ENCODE measurements around the gene PRRC2A.

The PRRC2A gene

GRCh38 chr6:31642798-31643570, 22.5 kb downstream of the PRRC2A start:
- Histone ChIP-seq H3K4me3 (no peak overlapping the region), H3K27me3 (no peaks in the 10 kb centered on the region), H3K4me2 (no peak overlapping the region), H3K27ac (no peak overlapping the region), H3K9me3 (no peaks in the 10 kb centered on the region), H4K20me1 (peaks cover 77% of the 10 kb centered on the region), H3K9ac (no peak overlapping the region), H3K4me1 (no peaks in the 10 kb centered on the region), H3K36me3 (peaks cover 99% of the 10 kb centered on the region)
- TF ChIP-seq Cebpa-rat (IDR thresholded peaks at IDR 0.05): no peak

GRCh38 chr6:31643818-31644454, 23.4 kb downstream of the PRRC2A start:
- Histone ChIP-seq H3K36me3 (peaks cover 99% of the 10 kb centered on the region), H3K9ac (no peak overlapping the region), H3K27ac (no peak overlapping the region), H3K27me3 (no peaks in the 10 kb centered on the region), H3K4me2 (no peak overlapping the region), H3K9me3 (no peaks in the 10 kb centered on the region), H3K4me1 (no peaks in the 10 kb centered on the region), H3K4me3 (no peak overlapping the region), H4K20me1 (peaks cover 74% of the 10 kb centered on the region)
- TF ChIP-seq Cebpa-rat (IDR thresholded peaks at IDR 0.05): no peak

GRCh38 chr6:31645325-31645724, 24.8 kb downstream of the PRRC2A start:
- Histone ChIP-seq H3K4me1 (peaks cover 3% of the 10 kb centered on the region; the same call in 1 of the 2 replicates), H3K9me3 (no peaks in the 10 kb centered on the region), H3K4me2 (no peak overlapping the region), H3K27ac (no peak overlapping the region), H3K4me3 (no peak overlapping the region), H3K36me3 (peaks cover 99% of the 10 kb centered on the region), H3K9ac (no peak overlapping the region), H4K20me1 (peaks cover 72% of the 10 kb centered on the region), H3K27me3 (no peaks in the 10 kb centered on the region)
- TF ChIP-seq Cebpa-rat (IDR thresholded peaks at IDR 0.05): no peak

GRCh38 chr6:31651602-31652191, 31.2 kb downstream of the PRRC2A start:
- no peaks in the 10 kb centered on the region for H3K27me3 ChIP-seq
- H3K4me3 ChIP-seq: peak overlapping the region; percentile 78
- H3K4me1 ChIP-seq: peaks cover 42% of the 10 kb centered on the region
- H4K20me1 ChIP-seq: peaks cover 33% of the 10 kb centered on the region; the same call in 1 of the 2 replicates
- H3K4me2 ChIP-seq: peak overlapping the region; percentile 87
- peak overlapping the region; percentile 93 for H3K9ac ChIP-seq
- TF ChIP-seq Cebpa-rat (IDR thresholded peaks at IDR 0.05): no peak
- H3K27ac ChIP-seq: peak overlapping the region; percentile 98
- H3K9me3 ChIP-seq: no peaks in the 10 kb centered on the region
- peaks cover 66% of the 10 kb centered on the region for H3K36me3 ChIP-seq

- Histone ChIP-seq H3K27me3 (no peaks in the 10 kb centered on the region), H3K27ac (peak overlapping the region; percentile 98), H3K4me2 (peak overlapping the region; percentile 87), H3K4me3 (peak overlapping the region; percentile 78), H3K36me3 (peaks cover 62% of the 10 kb centered on the region), H3K4me1 (peaks cover 51% of the 10 kb centered on the region), H4K20me1 (peaks cover 36% of the 10 kb centered on the region; the same call in 1 of the 2 replicates), H3K9me3 (no peaks in the 10 kb centered on the region), H3K9ac (peak overlapping the region; percentile 93)
- TF ChIP-seq Cebpa-rat (IDR thresholded peaks at IDR 0.05): no peak
Measured at GRCh38 chr6:31652925-31653724, 32.6 kb downstream of the PRRC2A start.

- Histone ChIP-seq H3K9me3 (no peaks in the 10 kb centered on the region), H3K9ac (no peak overlapping the region), H3K27ac (no peak overlapping the region), H4K20me1 (peaks cover 34% of the 10 kb centered on the region; the same call in 1 of the 2 replicates), H3K4me3 (no peak overlapping the region), H3K4me1 (peaks cover 68% of the 10 kb centered on the region), H3K27me3 (no peaks in the 10 kb centered on the region), H3K4me2 (no peak overlapping the region), H3K36me3 (peaks cover 50% of the 10 kb centered on the region)
- TF ChIP-seq Cebpa-rat (IDR thresholded peaks at IDR 0.05): no peak
Measured at GRCh38 chr6:31654574-31655348, 34.2 kb downstream of the PRRC2A start.

- Histone ChIP-seq H3K27ac (no peak within 1 kb of the TSS), H3K4me3 (no peak within 1 kb of the TSS), H3K4me1 (peaks cover 66% of the 10 kb centered on the region)
Measured at GRCh38 chr6:31655349-31656237, 35.1 kb downstream of the PRRC2A start, which contains the start of gene APOM. APOM (plus strand) TSS chr6:31655894; CDS start chr6:31655967, 73 bp downstream.

More at GRCh38 chr6:31655349-31656237, 35.1 kb downstream of the PRRC2A start, which contains the start of gene APOM:
- H3K9me3 ChIP-seq: no peaks in the 10 kb centered on the region
- no peak for TF ChIP-seq Cebpa-rat (IDR thresholded peaks at IDR 0.05)
- no peaks in the 10 kb centered on the region for H3K27me3 ChIP-seq
- H3K4me2 ChIP-seq: no peak within 1 kb of the TSS
- H4K20me1 ChIP-seq: peaks cover 26% of the 10 kb centered on the region; the same call in 1 of the 2 replicates
- H3K36me3 ChIP-seq: peaks cover 41% of the 10 kb centered on the region
- H3K9ac ChIP-seq: no peak within 1 kb of the TSS

Data from BLaER1 (cell line).